IPS-15b (cell line): ENCODE data around the gene DIS3L2.
"Not testable (repeated sequence)": the region's sequence is repeated elsewhere in the genome, so short reads cannot be mapped to it uniquely, and the experiment has no call there.

Experiments used
- H3K27me3 ChIP-seq: one replicate; pipeline ENCODE4 v1.6.1; 2013; ENCODE audit warnings: low read length; ENCODE audit not compliant: control insufficient read depth, insufficient read depth
- H3K36me3 ChIP-seq: one replicate; pipeline ENCODE4 v1.6.1; 2013; ENCODE audit warnings: low read length; ENCODE audit not compliant: control insufficient read depth, insufficient read depth
- H3K4me1 ChIP-seq: one replicate; pipeline ENCODE4 v1.6.1; 2013; ENCODE audit warnings: mild to moderate bottlenecking, low read length; ENCODE audit not compliant: control insufficient read depth, insufficient read depth
- H3K4me3 ChIP-seq: one replicate; pipeline ENCODE4 v1.5.1; 2013; ENCODE audit warnings: low read depth, low read length
- H3K9ac ChIP-seq: one replicate; pipeline ENCODE4 v1.6.1; 2013; ENCODE audit warnings: low read depth, mild to moderate bottlenecking, low read length
- H3K9me3 ChIP-seq: one replicate; pipeline ENCODE4 v1.6.1; 2013; ENCODE audit warnings: mild to moderate bottlenecking, low read length; ENCODE audit not compliant: control insufficient read depth, insufficient read depth

The DIS3L2 gene

GRCh38 chr2:232309592-232309991 lies 348.1 kb downstream of the DIS3L2 start:
- no peaks in the 10 kb centered on the region for H3K27me3 ChIP-seq
- no peak overlapping the region for H3K9ac ChIP-seq
- H3K4me3 ChIP-seq, result no peak overlapping the region
- H3K4me1 ChIP-seq, result no peaks in the 10 kb centered on the region
- H3K36me3 ChIP-seq, result peaks cover 2% of the 10 kb centered on the region
- no peaks in the 10 kb centered on the region for H3K9me3 ChIP-seq

GRCh38 chr2:232310121-232310520 lies 348.6 kb downstream of the DIS3L2 start:
- H3K27me3 ChIP-seq, result no peaks in the 10 kb centered on the region
- H3K9me3 ChIP-seq, result no peaks in the 10 kb centered on the region
- no peaks in the 10 kb centered on the region for H3K4me1 ChIP-seq
- peaks cover 2% of the 10 kb centered on the region for H3K36me3 ChIP-seq
- no peak overlapping the region for H3K9ac ChIP-seq
- no peak overlapping the region for H3K4me3 ChIP-seq

- Histone ChIP-seq H3K9me3 (no peaks in the 10 kb centered on the region), H3K9ac (no peak overlapping the region), H3K27me3 (no peaks in the 10 kb centered on the region), H3K4me3 (no peak overlapping the region), H3K4me1 (no peaks in the 10 kb centered on the region), H3K36me3 (peaks cover 2% of the 10 kb centered on the region)
These were observed 349.2 kb downstream of the DIS3L2 start for GRCh38 chr2:232310696-232311095.

- not testable (repeated sequence) for H3K9ac ChIP-seq, H3K4me3 ChIP-seq, H3K9me3 ChIP-seq, H3K27me3 ChIP-seq, H3K4me1 ChIP-seq, H3K36me3 ChIP-seq
These were observed 352.1 kb downstream of the DIS3L2 start for GRCh38 chr2:232313645-232314044.

- Histone ChIP-seq H3K9ac (no peak overlapping the region), H3K4me1 (no peaks in the 10 kb centered on the region), H3K36me3 (peaks cover 2% of the 10 kb centered on the region), H3K9me3 (no peaks in the 10 kb centered on the region), H3K4me3 (no peak overlapping the region), H3K27me3 (no peaks in the 10 kb centered on the region)
These were observed 353.8 kb downstream of the DIS3L2 start for GRCh38 chr2:232315049-232315922.

- Histone ChIP-seq H3K4me3 (no peak overlapping the region), H3K4me1 (no peaks in the 10 kb centered on the region), H3K9me3 (no peaks in the 10 kb centered on the region), H3K9ac (no peak overlapping the region), H3K27me3 (no peaks in the 10 kb centered on the region), H3K36me3 (peaks cover 2% of the 10 kb centered on the region)
These were observed 354.4 kb downstream of the DIS3L2 start for GRCh38 chr2:232315923-232316299.

- Histone ChIP-seq H3K27me3 (no peaks in the 10 kb centered on the region), H3K9me3 (no peaks in the 10 kb centered on the region), H3K9ac (no peak overlapping the region), H3K4me3 (no peak overlapping the region), H3K36me3 (peaks cover 2% of the 10 kb centered on the region), H3K4me1 (peaks cover 2% of the 10 kb centered on the region)
These were observed 355.2 kb downstream of the DIS3L2 start for GRCh38 chr2:232316461-232317330.

GRCh38 chr2:232318169-232318855 lies 356.8 kb downstream of the DIS3L2 start:
- Histone ChIP-seq H3K4me1 (peaks cover 2% of the 10 kb centered on the region), H3K9ac (no peak overlapping the region)

GRCh38 chr2:232319067-232319802 lies 357.7 kb downstream of the DIS3L2 start:
- H3K9ac ChIP-seq, result no peak overlapping the region
- no peaks in the 10 kb centered on the region for H3K36me3 ChIP-seq
- H3K4me3 ChIP-seq, result no peak overlapping the region
- no peaks in the 10 kb centered on the region for H3K9me3 ChIP-seq
- H3K4me1 ChIP-seq, result peaks cover 2% of the 10 kb centered on the region
- H3K27me3 ChIP-seq, result no peaks in the 10 kb centered on the region

More at GRCh38 chr2:232318169-232318855, 356.8 kb downstream of the DIS3L2 start:
- Histone ChIP-seq H3K36me3 (peaks cover 2% of the 10 kb centered on the region), H3K4me3 (no peak overlapping the region), H3K27me3 (no peaks in the 10 kb centered on the region), H3K9me3 (no peaks in the 10 kb centered on the region)

- Histone ChIP-seq H3K9me3 (no peaks in the 10 kb centered on the region), H3K4me3 (no peak overlapping the region), H3K9ac (no peak overlapping the region), H3K4me1 (peaks cover 2% of the 10 kb centered on the region), H3K36me3 (no peaks in the 10 kb centered on the region), H3K27me3 (no peaks in the 10 kb centered on the region)
These were observed 358.4 kb downstream of the DIS3L2 start for GRCh38 chr2:232319803-232320442.

- no peak overlapping the region for H3K9ac ChIP-seq
- H3K36me3 ChIP-seq, result no peaks in the 10 kb centered on the region
- no peak overlapping the region for H3K4me3 ChIP-seq
- no peaks in the 10 kb centered on the region for H3K27me3 ChIP-seq
- H3K4me1 ChIP-seq, result peaks cover 2% of the 10 kb centered on the region
- H3K9me3 ChIP-seq, result no peaks in the 10 kb centered on the region
These were observed 358.9 kb downstream of the DIS3L2 start for GRCh38 chr2:232320443-232320803.
